HG02852 (cell line): ENCODE results near the gene SUSD3.

Experiments used
- ATAC-seq: cut with Tn5 transposase; IDR thresholded peaks from one replicate; pipeline ENCODE4 v1.9.1; 2021; ENCODE audit warnings: mild to moderate bottlenecking, moderate library complexity; ENCODE audit not compliant: unreplicated experiment

SUSD3 gene

DNA sequence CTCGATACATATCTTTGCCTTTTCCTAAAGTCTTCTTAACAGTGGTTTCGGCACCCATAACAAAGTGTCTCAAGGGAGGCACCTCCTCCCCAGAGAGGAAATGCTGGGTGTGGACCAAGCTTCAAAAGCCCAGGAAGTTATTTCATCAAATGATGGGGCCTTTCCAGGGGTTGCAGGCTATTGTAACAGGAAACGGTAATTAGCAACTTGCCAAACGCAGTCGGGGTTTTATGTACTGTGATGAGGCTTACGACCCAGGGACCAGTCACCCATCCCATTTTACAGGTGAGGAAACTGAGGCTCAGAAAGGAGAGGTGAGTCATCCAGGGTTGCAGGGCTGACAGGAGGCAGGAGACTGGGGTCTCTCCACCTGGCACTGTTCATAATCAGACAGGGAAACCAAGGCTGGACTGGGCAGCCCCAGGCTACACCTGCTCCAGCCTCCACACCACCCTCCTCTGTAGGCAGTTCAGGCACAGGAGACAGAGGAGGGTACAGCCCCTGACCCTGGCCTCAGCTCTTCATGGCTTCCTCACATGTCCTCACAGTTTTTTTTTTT lies 30.0 kb upstream of the SUSD3 start:
- no peak for ATAC-seq

DNA sequence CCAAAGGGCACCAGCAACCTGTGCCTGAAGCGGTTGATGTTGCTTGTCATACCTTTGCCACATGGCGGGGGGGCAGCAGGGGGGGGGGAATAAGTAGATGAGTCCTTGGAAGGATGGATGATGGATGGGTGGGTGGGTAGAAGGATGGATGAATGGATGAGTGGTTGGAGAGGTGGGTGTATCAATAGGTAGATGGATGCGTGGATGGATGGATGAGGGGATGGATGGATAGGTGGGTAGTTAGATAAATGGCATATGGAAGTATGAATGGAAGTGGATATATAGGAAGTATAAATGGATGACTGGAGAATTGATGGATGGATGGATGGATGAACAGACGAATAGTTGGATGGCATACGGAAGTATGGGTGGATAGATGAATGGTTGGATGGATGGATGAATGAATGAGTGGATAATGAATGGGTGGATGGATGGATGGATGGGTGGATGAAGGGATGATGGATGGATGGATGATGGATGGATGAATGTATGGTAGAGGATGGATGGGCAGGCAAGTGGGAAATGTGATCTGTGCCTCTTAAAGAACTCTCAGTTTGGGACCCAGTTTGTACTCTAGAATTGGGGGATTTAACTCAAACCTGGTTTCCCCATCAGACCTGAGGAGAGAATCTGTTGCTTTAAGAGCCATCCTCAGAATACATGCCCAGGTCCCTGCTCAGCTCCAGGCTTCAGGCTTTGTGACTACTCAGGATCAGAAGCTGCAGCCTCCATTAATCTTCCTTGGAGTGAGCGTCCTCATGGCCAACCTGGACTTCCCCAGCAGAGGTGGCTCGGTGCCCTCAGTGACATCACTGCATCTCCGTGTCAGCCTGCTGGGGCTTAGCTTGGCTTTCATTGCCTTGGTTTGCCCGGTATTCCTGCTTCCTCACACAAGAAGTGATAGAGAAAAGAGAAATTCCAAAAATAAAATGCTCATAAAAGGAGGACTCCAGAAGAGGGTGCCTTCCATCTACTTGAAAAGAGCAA lies 27.6 kb upstream of the SUSD3 start:
- no peak for ATAC-seq

- no peak for ATAC-seq
Measured at GRCh38 chr9:93031629-93032430, 26.7 kb upstream of the SUSD3 start.

DNA sequence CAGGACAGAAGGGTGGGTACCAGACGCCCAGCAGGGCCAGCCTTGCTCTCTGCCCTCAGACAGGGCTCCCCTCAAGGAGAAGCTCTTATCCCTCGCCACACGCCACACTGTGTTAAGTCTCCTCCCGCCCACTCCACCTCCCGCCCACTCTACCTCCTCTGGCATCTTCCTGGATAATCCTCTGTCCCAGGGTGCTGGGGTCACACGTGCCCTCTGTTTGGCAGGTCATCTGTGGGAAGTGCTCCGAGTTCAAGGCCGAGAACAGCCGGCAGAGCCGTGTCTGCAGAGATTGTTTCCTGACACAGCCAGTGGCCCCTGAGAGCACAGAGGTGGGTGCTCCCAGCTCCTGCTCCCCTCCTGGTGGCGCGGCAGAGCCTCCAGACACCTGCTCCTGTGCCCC lies 26.0 kb upstream of the SUSD3 start:
- no peak for ATAC-seq

GRCh38 chr9:93033531-93033930 lies 25.0 kb upstream of the SUSD3 start:
- no peak for ATAC-seq

GRCh38 chr9:93035106-93035660 lies 23.3 kb upstream of the SUSD3 start:
- ATAC-seq: no peak

- no peak for ATAC-seq
Measured at GRCh38 chr9:93035821-93036351, 22.6 kb upstream of the SUSD3 start.

DNA sequence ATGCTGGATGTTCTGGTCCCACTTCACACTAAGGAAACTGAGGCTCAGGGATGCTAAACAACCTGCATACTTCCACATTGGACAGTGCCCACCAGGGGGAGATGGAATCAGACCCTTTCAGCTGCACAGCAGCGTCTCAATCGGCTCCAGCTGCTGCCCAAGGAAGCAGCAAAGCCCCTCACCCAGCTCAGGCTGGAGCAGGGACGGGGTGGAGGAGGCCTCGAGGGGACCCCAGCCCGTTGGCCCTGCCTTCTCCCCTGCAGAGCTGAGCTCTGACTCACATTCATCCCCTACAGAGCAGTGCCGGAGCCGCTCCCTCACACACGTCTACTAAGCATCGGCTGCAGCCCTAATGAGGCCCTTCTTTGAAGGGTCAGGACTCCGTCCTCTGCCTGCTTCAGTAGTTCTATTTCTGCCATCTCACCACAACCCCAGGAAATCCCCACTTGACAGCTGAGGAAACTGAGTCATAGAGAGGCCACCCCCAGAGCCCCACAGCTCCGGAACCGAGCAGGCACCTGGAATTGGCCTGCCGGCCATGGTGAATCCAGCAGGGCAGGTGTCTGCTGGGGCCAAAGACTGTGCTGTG lies 21.5 kb upstream of the SUSD3 start:
- no peak for ATAC-seq

GRCh38 chr9:93037476-93037971 lies 21.0 kb upstream of the SUSD3 start:
- no peak for ATAC-seq

- ATAC-seq: no peak
Measured at GRCh38 chr9:93038918-93039317, 19.6 kb upstream of the SUSD3 start.

- no peak for ATAC-seq
Measured at GRCh38 chr9:93039456-93039855, 19.0 kb upstream of the SUSD3 start.

GRCh38 chr9:93039976-93040375 lies 18.5 kb upstream of the SUSD3 start:
- no peak for ATAC-seq

DNA sequence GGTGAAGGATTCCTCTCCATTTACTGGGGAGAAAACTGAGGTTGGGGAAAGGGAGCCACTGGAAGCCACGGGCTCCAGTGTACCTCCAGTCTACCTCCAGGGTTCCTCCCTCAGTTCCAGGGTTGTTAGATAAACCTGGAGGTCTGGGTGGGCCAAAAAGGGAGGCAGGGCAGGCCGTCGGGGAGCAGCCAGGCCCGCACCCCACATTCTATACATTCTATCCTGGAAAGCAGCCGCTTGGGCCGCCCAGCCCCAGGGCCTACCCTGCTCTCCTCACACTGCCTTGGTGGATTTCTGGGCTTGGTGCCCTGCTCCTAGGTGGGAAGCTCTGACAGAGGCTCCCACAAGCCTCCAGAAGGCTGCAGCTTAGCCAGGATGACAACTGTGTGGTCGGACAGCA lies 18.1 kb upstream of the SUSD3 start:
- ATAC-seq: no peak

GRCh38 chr9:93041108-93041802 lies 17.2 kb upstream of the SUSD3 start:
- ATAC-seq: no peak

DNA sequence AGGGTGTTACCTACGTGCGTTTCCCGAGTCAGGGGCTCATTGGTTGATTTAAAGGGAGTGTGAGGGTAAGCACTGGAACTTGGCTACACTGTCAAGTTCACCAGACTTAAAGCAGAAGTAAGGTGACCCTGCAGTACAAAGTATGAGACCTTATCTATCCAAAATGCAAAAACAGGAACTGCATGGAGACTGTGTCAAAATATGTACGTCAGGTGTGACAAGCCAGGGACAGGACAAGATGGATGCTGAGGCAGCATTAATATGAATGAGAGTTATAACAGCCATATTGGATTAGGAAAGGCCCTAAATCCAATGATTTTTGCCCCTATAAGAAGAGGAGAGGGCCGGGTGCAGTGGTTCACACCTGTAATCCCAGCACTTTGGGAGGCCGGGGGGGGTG lies 15.4 kb upstream of the SUSD3 start:
- no peak for ATAC-seq

DNA sequence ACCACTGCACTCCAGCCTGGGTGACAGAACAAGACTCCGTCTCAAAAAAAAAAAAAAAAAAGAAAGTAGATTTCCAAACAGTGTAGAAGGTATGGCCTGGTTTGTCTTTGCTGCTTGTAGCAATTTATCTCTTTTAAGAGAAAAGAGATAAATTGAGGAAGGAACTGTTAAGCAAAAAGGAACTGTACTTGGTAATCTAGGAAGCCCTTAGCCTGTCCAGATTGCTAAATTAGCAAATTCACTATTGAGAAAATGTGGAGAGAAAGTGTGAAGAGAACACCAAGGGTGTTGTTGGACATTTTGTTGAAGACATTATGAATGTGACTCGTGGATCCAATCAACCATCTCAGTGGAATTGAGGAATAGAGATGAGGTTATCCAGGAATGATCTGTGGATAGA lies 13.0 kb upstream of the SUSD3 start:
- ATAC-seq: no peak

DNA sequence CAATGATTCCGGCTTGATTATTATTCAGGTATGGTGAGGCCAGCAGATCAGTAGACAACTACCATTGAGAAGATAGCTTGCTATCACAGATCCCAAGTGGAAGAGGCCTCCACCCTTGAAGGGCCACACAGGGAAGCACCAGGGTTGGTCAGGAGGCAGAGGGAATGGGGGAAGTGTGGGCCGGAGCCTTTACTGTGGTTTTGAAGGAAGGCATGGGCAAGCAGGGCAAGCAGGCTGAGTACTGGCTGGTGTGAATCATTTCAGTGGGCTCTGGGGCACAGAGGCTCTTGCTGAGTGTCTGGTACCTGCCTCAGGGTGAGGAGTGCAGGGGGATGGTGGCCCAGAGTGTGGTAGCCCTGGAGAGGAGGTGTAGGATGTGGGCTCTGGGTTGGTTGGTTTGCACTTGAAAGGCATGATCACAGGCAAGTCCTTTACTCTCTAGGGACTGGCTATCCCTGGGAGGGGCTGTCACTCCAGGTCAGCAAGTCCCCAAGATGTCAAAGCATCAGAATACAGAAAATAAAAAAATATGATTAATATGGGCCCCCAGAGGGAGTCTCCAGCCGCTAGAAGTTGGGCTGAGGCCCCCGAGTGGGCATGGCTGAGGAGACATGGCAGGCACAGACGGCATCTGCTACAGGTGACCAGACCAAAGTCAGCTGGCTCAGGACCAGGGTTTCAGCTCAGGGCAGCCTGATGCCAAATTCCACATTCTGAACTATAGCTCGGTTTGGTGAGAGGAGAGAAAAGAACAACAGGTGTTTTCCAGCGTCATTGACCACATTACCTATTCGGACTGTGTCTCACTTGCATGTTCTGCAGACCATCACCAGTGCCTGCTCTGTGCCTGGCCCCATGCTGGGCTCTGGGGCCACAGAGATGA lies 9.7 kb upstream of the SUSD3 start:
- ATAC-seq: no peak

- no peak for ATAC-seq
Measured at GRCh38 chr9:93049491-93049890, 9.0 kb upstream of the SUSD3 start.

- ATAC-seq: no peak
Measured at GRCh38 chr9:93050231-93050630, 8.3 kb upstream of the SUSD3 start.
